GDM1 (cell line): ENCODE data around the gene PLCXD3.
"Not testable (repeated sequence)": the region's sequence is repeated elsewhere in the genome, so short reads cannot be mapped to it uniquely, and the experiment has no call there.

Source experiments
- DNase-seq: peaks from one replicate; lab custom pipeline; 2025; lab: John Stamatoyannopoulos, UW

PLCXD3 gene

GRCh38 chr5:41347569-41347968 lies 162.8 kb downstream of the PLCXD3 start:
- no peak for DNase-seq

- no peak for DNase-seq
Observed at GRCh38 chr5:41346609-41347008, 163.8 kb downstream of the PLCXD3 start.

GRCh38 chr5:41345295-41345694 lies 165.1 kb downstream of the PLCXD3 start:
- no peak for DNase-seq

GRCh38 chr5:41339339-41339738 lies 171.1 kb downstream of the PLCXD3 start:
- DNase-seq, result no peak

- DNase-seq, result no peak
Observed at GRCh38 chr5:41338136-41338675, 172.2 kb downstream of the PLCXD3 start.

GRCh38 chr5:41337724-41338123 lies 172.7 kb downstream of the PLCXD3 start:
- DNase-seq, result no peak

GRCh38 chr5:41337216-41337615 lies 173.2 kb downstream of the PLCXD3 start:
- no peak for DNase-seq

GRCh38 chr5:41336471-41336870 lies 173.9 kb downstream of the PLCXD3 start:
- DNase-seq, result no peak

GRCh38 chr5:41335596-41336181 lies 174.7 kb downstream of the PLCXD3 start:
- DNase-seq, result no peak

- DNase-seq, result no peak
Observed at GRCh38 chr5:41334758-41335157, 175.6 kb downstream of the PLCXD3 start.

- no peak for DNase-seq
Observed at GRCh38 chr5:41334221-41334620, 176.2 kb downstream of the PLCXD3 start.

- DNase-seq, result no peak
Observed at GRCh38 chr5:41325074-41325473, 185.3 kb downstream of the PLCXD3 start.

- not testable (repeated sequence) for DNase-seq
Observed at GRCh38 chr5:41322826-41323225, 187.6 kb downstream of the PLCXD3 start.

- DNase-seq, result no peak
Observed at GRCh38 chr5:41312478-41313060, 197.8 kb downstream of the PLCXD3 start.

GRCh38 chr5:41312066-41312465 lies 198.3 kb downstream of the PLCXD3 start:
- DNase-seq, result no peak

GRCh38 chr5:41309275-41309674 lies 201.1 kb downstream of the PLCXD3 start:
- DNase-seq, result no peak

- no peak for DNase-seq
Observed at GRCh38 chr5:41306005-41306404, 204.4 kb downstream of the PLCXD3 start.

GRCh38 chr5:41305056-41305455 lies 205.3 kb downstream of the PLCXD3 start:
- no peak for DNase-seq

GRCh38 chr5:41296066-41296465 lies 214.3 kb downstream of the PLCXD3 start:
- DNase-seq, result no peak

- no peak for DNase-seq
Observed at GRCh38 chr5:41291323-41291722, 219.1 kb downstream of the PLCXD3 start.

- DNase-seq, result no peak
Observed at GRCh38 chr5:41290810-41291209, 219.6 kb downstream of the PLCXD3 start.

GRCh38 chr5:41289970-41290464 lies 220.4 kb downstream of the PLCXD3 start:
- DNase-seq, result no peak

- no peak for DNase-seq
Observed at GRCh38 chr5:41286696-41287095, 223.7 kb downstream of the PLCXD3 start.

GRCh38 chr5:41286165-41286564 lies 224.2 kb downstream of the PLCXD3 start:
- no peak for DNase-seq
